HepG2 (cell line): Measurements from ENCODE around the gene EARS2. TPM values are rescaled to one million over a fixed set of nuclear protein-coding genes. Genes with fewer than 3 reads are reported as not detected.

ENCODE experiments used
- ATAC-seq: fragments of 200-7000 bp; cut with Tn5 transposase; 3 replicates; pipeline ENCODE4 v1.9.1; 2020; ENCODE audit warnings: mild to moderate bottlenecking, moderate library complexity
- BruUV-seq: library from RNA; stranded (reverse); fragments of 400-500 nt; replicated peaks from 2 replicates; lab custom pipeline; 2021; lab: Mats Ljungman, UMichigan
- CTCF ChIA-PET: fragments of 300-600 bp; formaldehyde crosslinking; extraction: SDS; loops from one replicate; lab custom pipeline; 2021; ENCODE audit warnings: low total read pairs, inconsistent platforms, low intra/inter-chr PET ratio; lab: Yijun Ruan, JAX
- POLR2A ChIA-PET: fragments of 350-600 bp; sonication (Branson Sonifier 250); formaldehyde crosslinking; loops from one replicate; lab custom pipeline; 2020; ENCODE audit warnings: antibody characterized with exemption, inconsistent platforms; lab: Yijun Ruan, JAX
- DNase-seq: peaks from one replicate; pipeline ENCODE4 v3.0.0-alpha.2; 2015; ENCODE audit warnings: low spot score
- FAIRE-seq: peaks from 3 replicates; lab custom pipeline; 2011; peaks lifted over from hg19 to GRCh38; lab: Jason Lieb, UNC
- H2AFZ ChIP-seq: one replicate; pipeline ENCODE4 v1.6.1; 2011; ENCODE audit warnings: low read length, inconsistent platforms
- H3K27ac ChIP-seq: fragments of 300-600 bp; 3 replicates; pipeline ENCODE4 v1.8.0; 2011; ENCODE audit warnings: mixed run types, mild to moderate bottlenecking, mixed read lengths, low read length, inconsistent platforms; ENCODE audit not compliant: insufficient read depth; ENCODE audit errors: extremely low read length
- H3K27me3 ChIP-seq, 2 experiments: fragments of 200-600 bp in 1 of 2; 2 replicates in 1 of 2; 3 replicates in 1 of 2; pipeline versions ENCODE4 v1.6.0 to v1.8.0; 2011; ENCODE audit warnings: low read length in 2 of 2, mild to moderate bottlenecking in 2 of 2, moderate library complexity in 2 of 2, inconsistent platforms in 1 of 2; ENCODE audit not compliant: insufficient read depth in 2 of 2, control insufficient read depth in 1 of 2
- H3K36me3 ChIP-seq, 2 experiments: fragments of 200-600 bp in 1 of 2; replicated peaks in 1 of 2; 2 replicates in 1 of 2; 3 replicates in 1 of 2; pipeline versions ENCODE4 v1.5.1 to v1.8.0; 2011; ENCODE audit warnings: low read length in 2 of 2, inconsistent platforms in 1 of 2; ENCODE audit not compliant: insufficient read depth in 2 of 2, control insufficient read depth in 1 of 2
- H3K4me1 ChIP-seq: 2 replicates; pipeline ENCODE4 v1.5.1; 2012; ENCODE audit warnings: low read length, inconsistent platforms; ENCODE audit not compliant: insufficient read depth
- H3K4me2 ChIP-seq: 2 replicates; pipeline ENCODE4 v1.6.0; 2011; ENCODE audit warnings: low read depth, low read length, inconsistent platforms
- H3K4me3 ChIP-seq, 3 experiments: fragments of 200-600 bp in 1 of 3; sonication (generic), shearing (Covaris generic) in 1 of 3; replicated peaks in 1 of 3; 2 replicates each; pipeline ENCODE4 v1.5.1; 2011 to 2016; ENCODE audit warnings: low read length in 3 of 3, inconsistent platforms in 2 of 3, low read depth in 2 of 3, mild to moderate bottlenecking in 2 of 3, control low read depth in 1 of 3, mixed read lengths in 1 of 3; ENCODE audit not compliant: insufficient read depth in 1 of 3
- H3K79me2 ChIP-seq: one replicate; pipeline ENCODE4 v1.6.1; 2011; ENCODE audit warnings: low read length, inconsistent platforms; ENCODE audit not compliant: insufficient read depth
- H3K9ac ChIP-seq: 2 replicates; pipeline ENCODE4 v1.6.0; 2011; ENCODE audit warnings: mild to moderate bottlenecking, low read depth, low read length, inconsistent platforms; ENCODE audit not compliant: insufficient read depth
- H3K9me3 ChIP-seq: 2 replicates; pipeline ENCODE4 v1.5.1; 2012; ENCODE audit warnings: mild to moderate bottlenecking, low read length
- H4K20me1 ChIP-seq: 2 replicates; pipeline ENCODE4 v1.6.0; 2011; ENCODE audit warnings: inconsistent platforms, mild to moderate bottlenecking, low read length, moderate library complexity; ENCODE audit not compliant: insufficient read depth
- MIER3 ChIP-seq: IDR thresholded peaks from 2 replicates; pipeline ENCODE4 v1.6.1; 2016; ENCODE audit warnings: missing compliant biosample characterization, borderline replicate concordance
- NFATC3 ChIP-seq: sonication (generic); formaldehyde crosslinking; IDR thresholded peaks from 2 replicates; pipeline ENCODE4 v1.5.1; 2020; ENCODE audit warnings: mild to moderate bottlenecking, missing genetic modification reagents
- SRSF9 ChIP-seq: fragments of 200-400 bp; formaldehyde crosslinking; IDR thresholded peaks from 2 replicates; pipeline ENCODE4 v1.6.1; 2018; ENCODE audit warnings: borderline replicate concordance, mild to moderate bottlenecking, low read depth, low read length; ENCODE audit not compliant: insufficient read depth, poor library complexity, severe bottlenecking
- ZHX1 ChIP-seq: sonication (generic); formaldehyde crosslinking; IDR thresholded peaks from 2 replicates; pipeline ENCODE4 v1.8.1; 2022; ENCODE audit warnings: low read depth, mild to moderate bottlenecking, missing genetic modification reagents
- ZNF782 ChIP-seq: sonication (generic); formaldehyde crosslinking; IDR thresholded peaks from 2 replicates; pipeline ENCODE4 v1.4.0; 2020; ENCODE audit warnings: missing genetic modification reagents, mild to moderate bottlenecking, borderline replicate concordance
- WGBS: methylation state at CpG from one replicate; pipeline ENCODE4 v1.1.6; 2017; ENCODE audit warnings: low lambda C conversion rate; 5-methylcytosine and 5-hydroxymethylcytosine counted together
- in situ Hi-C: cut with HindIII; loops from 2 replicates; pipeline ENCODE4 v1.10.0; 2017; ENCODE audit warnings: low pct_unique_long_range_greater_than_20kb; ENCODE audit not compliant: extremely low pct_ligation_motif_present
- intact Hi-C: fragments of 100-400 bp; cut with micrococcal nuclease; formaldehyde crosslinking; loops from one replicate; pipeline ENCODE4 v1.10.0; 2022; ENCODE audit not compliant: unreplicated experiment
- polyA plus RNA-seq, 8 experiments: library from polyadenylated mRNA; depleted of rRNA in 3 of 8; stranded (reverse) in 7 of 8; unstranded in 1 of 8; fragments of >200 nt; fragmentation: Illumina TruSeq in 4 of 8; extraction: Trizol in 4 of 8; gene quantifications; 2 replicates each; pipeline versions ENCODE4 v1.2.1 to v1.2.3, GENCODE V29; 2011 to 2016; ENCODE audit warnings: low read depth in 4 of 8, missing spikeins in 1 of 8, mixed read lengths in 1 of 8; ENCODE audit not compliant: insufficient read depth in 1 of 8
- total RNA-seq, 5 experiments: library from RNA; depleted of rRNA; stranded (reverse); fragments of >200 nt; fragmentation: Illumina TruSeq; extraction: Trizol; gene quantifications; 2 replicates each; pipeline ENCODE4 v1.2.3, GENCODE V29; 2016; ENCODE audit warnings: low read depth in 1 of 5

EARS2 gene
- total and polyA plus RNA-seq, 2 of the 13 experiments (the other 11 are each of a cell fraction or from before 2014, with no cell fraction given): 49.4 to 80.4 TPM

GRCh38 chr16:23508589-23509440 is 48.3 kb downstream of the EARS2 start (continued):
- TF ChIP-seq SRSF9 (no peak), MIER3 (no peak), NFATC3 (no peak)
- TF ChIP-seq, all 625 proteins: peak for 60

DNA sequence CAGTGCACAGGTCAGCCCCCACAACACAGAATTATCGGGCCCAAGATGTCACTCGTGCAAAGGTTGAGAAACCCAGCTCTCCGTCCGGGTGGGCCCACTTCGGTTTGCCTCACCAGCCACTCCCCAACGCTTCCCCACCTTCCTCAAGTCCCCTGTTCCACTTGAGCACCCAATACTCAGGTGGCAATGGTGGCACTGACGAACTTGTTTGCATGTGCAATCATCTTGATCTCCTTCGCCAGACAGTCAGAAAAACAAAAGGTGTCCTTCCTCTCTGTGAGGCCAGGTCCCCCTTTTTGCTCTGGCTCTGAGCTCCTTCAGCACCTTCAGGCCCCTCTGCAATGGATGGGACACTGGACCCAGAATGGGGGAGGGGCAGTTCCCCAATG is 50.5 kb downstream of the EARS2 start:
- ATAC-seq: no peak
- TF ChIP-seq ZNF782 (CRISPR knock-in tag): no peak
- TF ChIP-seq ZHX1 (CRISPR knock-in tag): 0 out of 2 replicates have a peak, but pooled peaks have one; percentile 51
- TF ChIP-seq, all 625 proteins: peak for 1
- no peak overlapping the region for H2AFZ ChIP-seq
- peak overlapping the region; percentile 17; the same call in 1 of the 2 replicates for H3K4me2 ChIP-seq
- H3K9ac ChIP-seq: no peak overlapping the region
- H3K79me2 ChIP-seq: peaks cover 85% of the 10 kb centered on the region
- WGBS: 93% methylated on average over 8 of the region's 8 CpGs
- FAIRE-seq (no peak), DNase-seq (no peak)
- H3K4me1 ChIP-seq: peaks cover 70% of the 10 kb centered on the region
- H3K27me3 ChIP-seq: no peaks in the 10 kb centered on the region; a peak in 1 of 5 replicates
- in situ Hi-C loops (no loop called here), intact Hi-C loops (no loop called here)
- ChIA-PET CTCF (no interaction called here), POLR2A (interaction anchor here (0.5 to 1.3 kb wide), 4 partner anchors 32 to 168 kb away, joined by 3 to 5 read pairs (median 4); partner anchors contain the start of gene UBFD1)
- no peak overlapping the region for H3K27ac ChIP-seq
- BruUV-seq: no TSS peak
- no peak overlapping the region for H3K4me3 ChIP-seq
- peaks cover 72% of the 10 kb centered on the region for H4K20me1 ChIP-seq
- no peaks in the 10 kb centered on the region for H3K9me3 ChIP-seq
- H3K36me3 ChIP-seq: peaks cover 3 to 36% of the 10 kb centered on the region in 2 experiments; a peak in 4 of 5 replicates
